ENCODE data around the gene HIGD2A. TPM values are rescaled to one million over a fixed set of nuclear protein-coding genes. Genes with fewer than 3 reads are reported as not detected.

The HIGD2A gene
- total and polyA plus RNA-seq, 7 donors, result 201 to 457 (median 235) TPM

GRCh38 chr5:176362233-176362490 lies 26.4 kb upstream of the HIGD2A start:
- 62 to 77% methylated on average over 8 of the region's 8 CpGs for WGBS, 2 donors

DNA sequence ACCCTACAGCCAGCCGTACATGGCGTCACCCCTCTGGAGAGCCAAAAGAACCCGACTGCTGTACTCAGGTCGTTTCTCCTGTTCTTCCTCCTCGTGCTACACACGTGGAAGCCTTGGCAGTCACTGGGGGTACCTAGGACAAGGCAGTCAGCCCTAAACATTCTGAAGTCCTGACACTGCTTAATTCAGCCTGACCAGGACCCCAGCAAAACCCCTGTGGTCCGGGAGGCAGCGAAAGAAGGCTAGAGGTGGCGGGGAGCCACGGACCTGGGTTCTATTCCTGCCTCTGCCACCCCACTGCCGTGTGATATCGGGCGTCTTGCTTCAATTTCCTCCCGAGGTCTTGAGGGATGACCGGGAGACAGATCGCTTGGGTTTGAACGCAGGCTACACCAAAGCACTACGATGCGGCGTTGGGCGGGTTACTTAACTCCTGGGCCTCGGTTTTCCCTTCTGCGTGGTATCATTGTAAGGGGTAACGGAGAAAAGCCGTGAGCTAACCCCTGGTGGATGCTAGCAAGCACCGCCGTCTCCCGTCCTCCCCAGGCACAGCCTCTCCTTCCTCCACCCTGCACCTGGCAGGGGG lies 23.7 kb upstream of the HIGD2A start:
- 29 to 30% methylated on average over 28 of the region's 28 CpGs for WGBS, 2 donors
- intact Hi-C loops (cut with DNase I), result loop anchor here (2.0 to 5.0 kb wide), 2 partner anchors 52 to 172 kb away; partner anchors contain the start of genes CLTB and RNF44
- peak overlapping the region; percentile 81 to 85 (median 83) for H3K27ac ChIP-seq
- no peak for TF ChIP-seq CTCF (IDR thresholded peaks at IDR 0.05)
- TF ChIP-seq EP300 (IDR thresholded peaks at IDR 0.05), result no peak
- TF ChIP-seq POLR2A (IDR thresholded peaks at IDR 0.05), result no peak
- TF ChIP-seq POLR2AphosphoS5 (IDR thresholded peaks at IDR 0.05), result no peak
- H3K27me3 ChIP-seq, result no peaks in the 10 kb centered on the region
- H3K4me3 ChIP-seq, result peak overlapping the region; percentile 47 to 85 (median 72)
- DNase-seq, result no peak
- peaks cover 0 to 27% (median 8%) of the 10 kb centered on the region in 4 donors for H3K36me3 ChIP-seq
- peaks cover 0 to 32% (median 27%) of the 10 kb centered on the region in 4 donors for H3K4me1 ChIP-seq
- H3K9me3 ChIP-seq, result no peaks in the 10 kb centered on the region

More at GRCh38 chr5:176362233-176362490, 26.4 kb upstream of the HIGD2A start:
- H3K27me3 ChIP-seq, result no peaks in the 10 kb centered on the region
- H3K27ac ChIP-seq, result peak overlapping the region; percentile 72 to 87 (median 84)
- intact Hi-C loops (cut with DNase I), result loop anchor here (5.0 kb wide), 1 partner anchor 175 kb away; the partner anchor contains the start of gene RNF44
- H3K36me3 ChIP-seq, result peaks cover 0 to 18% (median 2%) of the 10 kb centered on the region in 4 donors
- TF ChIP-seq POLR2AphosphoS5 (IDR thresholded peaks at IDR 0.05) (no peak), CTCF (IDR thresholded peaks at IDR 0.05) (no peak), EP300 (IDR thresholded peaks at IDR 0.05) (no peak), POLR2A (IDR thresholded peaks at IDR 0.05) (no peak)
- H3K9me3 ChIP-seq, result no peaks in the 10 kb centered on the region
- no peak for DNase-seq
- H3K4me1 ChIP-seq, result peaks cover 0 to 39% (median 30%) of the 10 kb centered on the region in 4 donors
- H3K4me3 ChIP-seq, result peak overlapping the region in 3 of 4 donors; percentile 79 to 99 (median 82)

- peaks cover 0 to 25% (median 20%) of the 10 kb centered on the region in 4 donors for H3K4me1 ChIP-seq
- intact Hi-C loops (cut with DNase I), result loop anchor here (2.0 kb wide), 2 partner anchors 19 to 51 kb away; partner anchors contain the start of gene CLTB
- TF ChIP-seq EP300 (IDR thresholded peaks at IDR 0.05) (no peak), POLR2A (IDR thresholded peaks at IDR 0.05) (no peak), POLR2AphosphoS5 (IDR thresholded peaks at IDR 0.05) (peak in 3 of 4 donors; percentile 49 to 59 (median 51)), CTCF (IDR thresholded peaks at IDR 0.05) (no peak)
- H3K4me3 ChIP-seq, result peak within 1 kb of the TSS; percentile 47 to 85 (median 72)
- 1 to 7% methylated on average over 108 of the region's 108 CpGs for WGBS, 2 donors
- peak; percentile 74 for DNase-seq
- no peaks in the 10 kb centered on the region for H3K27me3 ChIP-seq
- H3K27ac ChIP-seq, result peak within 1 kb of the TSS; percentile 81 to 85 (median 83)
- H3K36me3 ChIP-seq, result peaks cover 0 to 34% (median 8%) of the 10 kb centered on the region in 4 donors
- H3K9me3 ChIP-seq, result no peaks in the 10 kb centered on the region
Observed at GRCh38 chr5:176365351-176366231, 23.0 kb upstream of the HIGD2A start, which contains the start of gene ARL10. ARL10 (plus strand) TSS chr5:176365487; CDS start chr5:176365564, 77 bp downstream.

GRCh38 chr5:176366232-176366894 lies 22.2 kb upstream of the HIGD2A start:
- 74 to 80% methylated on average over 38 of the region's 38 CpGs for WGBS, 2 donors
- Histone ChIP-seq H3K4me1 (peaks cover 0 to 21% (median 16%) of the 10 kb centered on the region in 4 donors), H3K27me3 (no peaks in the 10 kb centered on the region), H3K27ac (peak overlapping the region; percentile 81 to 85 (median 83)), H3K4me3 (peak overlapping the region; percentile 47 to 85 (median 72)), H3K9me3 (no peaks in the 10 kb centered on the region), H3K36me3 (peaks cover 0 to 41% (median 10%) of the 10 kb centered on the region in 4 donors)
- intact Hi-C loops (cut with DNase I), result loop anchor here (2.0 kb wide), 1 partner anchor 18 kb away; no protein-coding TSS in a partner anchor
- TF ChIP-seq POLR2AphosphoS5 (IDR thresholded peaks at IDR 0.05), result no peak
- no peak for TF ChIP-seq EP300 (IDR thresholded peaks at IDR 0.05)
- TF ChIP-seq CTCF (IDR thresholded peaks at IDR 0.05), result no peak
- no peak for TF ChIP-seq POLR2A (IDR thresholded peaks at IDR 0.05)
- no peak for DNase-seq
